GM03348 (cell line): ENCODE data around the gene PTPN6.
A peak's percentile ranks its signal among the peaks of the same experiment; 100 is the strongest.

Source experiments
- DNase-seq: peaks from one replicate; pipeline ENCODE4 v3.0.0; 2012; ENCODE audit warnings: low spot score

The PTPN6 gene

GRCh38 chr12:6923003-6923732, 28.0 kb upstream of the PTPN6 start:
- DNase-seq = no peak

DNA sequence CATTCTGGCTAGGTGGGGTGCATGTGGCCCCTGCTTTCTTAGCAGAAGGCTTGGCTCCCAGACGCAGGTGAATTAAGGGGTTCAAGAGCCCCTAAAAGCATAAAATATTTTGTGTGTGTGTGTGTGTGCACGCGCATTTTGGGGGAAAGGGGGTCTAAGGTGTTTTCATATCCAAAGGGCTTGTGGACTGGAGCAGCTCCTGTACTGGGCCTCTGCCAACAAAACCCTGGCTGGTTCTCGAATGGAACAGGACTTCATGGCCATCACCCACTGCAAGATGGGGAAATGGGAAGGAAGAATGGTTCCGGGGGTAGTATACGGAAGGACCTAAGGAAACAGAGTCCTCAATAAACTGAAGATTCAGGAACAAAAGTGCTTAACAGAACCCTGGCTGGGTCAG, 27.3 kb upstream of the PTPN6 start:
- no peak for DNase-seq

GRCh38 chr12:6925239-6925539, 26.0 kb upstream of the PTPN6 start:
- DNase-seq = no peak

DNA sequence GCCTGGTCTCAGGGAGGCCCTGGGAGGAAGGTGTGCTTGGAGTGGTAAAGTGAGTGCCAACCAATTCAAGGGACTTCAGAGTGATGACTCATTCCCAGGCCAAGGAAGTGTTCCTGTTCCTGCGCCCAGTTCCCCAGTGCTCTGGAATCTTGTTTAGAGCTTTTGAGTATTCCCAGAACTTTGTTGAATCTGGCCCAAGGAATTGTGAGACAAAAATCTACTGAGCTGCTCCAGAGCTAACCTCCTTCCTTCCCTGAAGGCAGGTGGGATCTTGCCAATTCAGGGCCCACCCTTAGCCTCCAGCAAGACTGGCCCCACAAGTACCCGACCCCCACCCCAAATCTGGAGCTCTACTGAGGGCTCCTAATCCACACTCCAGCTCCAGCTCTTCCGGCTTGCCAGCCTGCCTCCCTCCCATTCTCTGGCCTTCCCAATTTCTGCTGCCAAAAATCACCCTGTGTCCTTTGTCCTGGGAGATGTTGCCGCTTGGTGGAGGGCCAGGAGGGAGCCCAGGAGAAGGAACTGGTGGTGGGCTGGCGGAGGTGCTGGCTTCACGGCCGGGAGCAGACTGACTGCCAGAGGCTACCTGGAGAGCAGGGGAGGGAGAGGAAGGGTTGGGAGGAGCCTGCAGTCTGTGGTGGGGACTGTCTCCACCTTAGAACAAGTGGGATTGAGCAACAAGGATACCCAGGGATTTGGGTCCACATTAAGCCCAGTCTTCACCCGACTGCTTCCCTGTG, 25.4 kb upstream of the PTPN6 start:
- peak; percentile 76 for DNase-seq

DNA sequence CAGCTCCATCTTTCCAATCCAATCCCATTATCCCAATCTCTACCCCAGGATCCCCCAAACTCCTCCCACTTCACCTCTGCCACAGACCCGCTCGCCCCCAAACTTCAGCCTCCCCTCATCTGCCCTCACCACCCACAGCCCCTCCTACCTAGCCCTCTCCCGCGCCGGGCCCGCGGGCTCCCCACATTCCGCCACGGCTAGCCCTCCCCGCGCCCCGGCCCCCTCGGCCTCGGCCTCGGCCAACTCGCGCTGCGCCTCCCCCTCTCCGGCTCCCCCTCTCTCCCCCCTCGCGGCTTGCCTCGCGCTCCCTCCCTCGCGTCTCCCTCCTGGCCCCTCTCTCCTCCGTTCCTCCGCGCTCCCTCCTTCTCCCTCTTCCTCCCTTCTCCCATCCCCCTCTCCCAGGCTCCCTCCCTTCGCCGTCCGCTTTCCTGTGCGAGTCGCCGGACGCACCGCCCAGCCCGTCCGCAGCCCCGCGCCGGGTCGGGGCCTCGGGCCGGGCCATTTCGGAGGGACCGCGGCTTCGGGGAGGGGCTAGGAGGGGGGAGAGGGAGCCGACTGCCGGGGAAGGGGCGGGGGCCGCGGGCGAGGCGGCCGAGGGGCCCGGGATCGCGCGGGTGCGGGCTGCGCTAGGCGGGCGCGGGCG, 23.7 kb upstream of the PTPN6 start, which contains the start of gene ATN1:
TSS of gene ATN1 (plus strand) at position 581 of the 643 bp plus-strand sequence. CDS start 6,043 bp downstream, outside the sequence.
- DNase-seq = peak; percentile 86

DNA sequence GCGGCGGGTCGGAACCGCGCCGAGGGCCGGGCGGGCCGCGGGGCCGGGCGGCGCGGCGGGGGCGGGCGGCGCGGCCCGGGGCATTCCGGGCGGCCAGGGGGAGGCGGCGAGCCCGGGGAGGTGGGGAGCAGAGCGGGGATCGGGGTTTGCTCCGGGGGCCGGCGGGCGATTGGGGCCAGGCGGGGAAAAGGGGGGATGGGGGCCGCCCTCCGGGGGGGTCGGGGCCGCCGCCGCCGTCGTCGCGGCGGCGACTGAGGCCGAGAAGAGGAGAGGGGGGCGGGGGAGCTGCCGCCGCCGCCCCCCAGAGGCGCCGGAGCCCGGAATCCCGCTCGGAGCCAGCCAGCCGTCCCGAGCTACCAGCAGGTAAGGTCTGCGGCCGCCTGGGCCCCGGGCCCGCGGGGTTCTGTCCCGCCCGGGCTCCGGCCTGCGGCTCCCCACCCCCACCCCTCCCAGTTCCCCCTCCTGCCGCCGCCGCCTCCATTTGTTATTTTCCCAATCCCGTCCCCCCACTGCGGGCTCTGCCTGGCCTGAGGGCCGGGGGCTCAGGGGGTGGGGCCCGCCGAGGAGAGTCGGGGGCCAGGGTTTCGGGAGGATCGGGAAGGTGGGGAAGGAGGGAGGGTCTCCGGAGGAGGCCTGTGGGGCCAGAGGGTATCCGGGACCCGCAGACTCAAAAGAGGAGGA, 23.0 kb upstream of the PTPN6 start:
- peak; percentile 59 for DNase-seq

DNA sequence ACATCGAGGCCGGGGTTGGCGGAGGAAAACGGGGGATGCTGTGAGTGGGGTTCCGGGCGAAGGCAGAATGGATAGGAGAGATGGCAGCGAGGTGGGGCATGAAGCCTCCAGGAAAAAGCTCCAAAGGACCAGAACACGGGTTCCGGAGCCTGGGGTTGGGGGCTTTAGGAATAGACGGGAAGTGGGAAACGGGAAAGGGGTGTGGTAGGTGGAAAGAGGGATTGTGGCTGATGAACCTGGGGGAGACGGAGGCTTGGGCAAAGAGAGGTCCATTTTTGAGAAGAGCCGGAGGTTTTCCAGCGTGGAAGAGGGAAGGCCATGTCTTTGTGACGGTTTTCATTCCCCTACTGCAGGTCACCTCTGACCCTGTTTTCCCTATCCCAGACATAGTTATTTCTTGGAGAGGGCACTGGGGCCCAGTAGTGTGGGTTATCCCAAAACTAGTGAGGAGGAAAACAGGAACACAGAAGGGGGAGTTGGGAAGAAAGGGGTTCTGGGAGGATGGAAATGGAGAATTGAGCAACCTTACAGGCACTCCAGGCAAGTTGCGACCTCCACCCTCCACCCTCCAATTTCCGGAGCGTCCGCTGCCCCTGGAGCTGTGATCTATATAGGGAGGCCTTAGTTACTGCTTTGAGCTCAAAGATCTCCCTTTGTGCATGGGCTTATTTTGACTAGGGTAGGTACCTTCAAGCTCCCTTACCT, 22.3 kb upstream of the PTPN6 start:
- peak; percentile 8 for DNase-seq

DNA sequence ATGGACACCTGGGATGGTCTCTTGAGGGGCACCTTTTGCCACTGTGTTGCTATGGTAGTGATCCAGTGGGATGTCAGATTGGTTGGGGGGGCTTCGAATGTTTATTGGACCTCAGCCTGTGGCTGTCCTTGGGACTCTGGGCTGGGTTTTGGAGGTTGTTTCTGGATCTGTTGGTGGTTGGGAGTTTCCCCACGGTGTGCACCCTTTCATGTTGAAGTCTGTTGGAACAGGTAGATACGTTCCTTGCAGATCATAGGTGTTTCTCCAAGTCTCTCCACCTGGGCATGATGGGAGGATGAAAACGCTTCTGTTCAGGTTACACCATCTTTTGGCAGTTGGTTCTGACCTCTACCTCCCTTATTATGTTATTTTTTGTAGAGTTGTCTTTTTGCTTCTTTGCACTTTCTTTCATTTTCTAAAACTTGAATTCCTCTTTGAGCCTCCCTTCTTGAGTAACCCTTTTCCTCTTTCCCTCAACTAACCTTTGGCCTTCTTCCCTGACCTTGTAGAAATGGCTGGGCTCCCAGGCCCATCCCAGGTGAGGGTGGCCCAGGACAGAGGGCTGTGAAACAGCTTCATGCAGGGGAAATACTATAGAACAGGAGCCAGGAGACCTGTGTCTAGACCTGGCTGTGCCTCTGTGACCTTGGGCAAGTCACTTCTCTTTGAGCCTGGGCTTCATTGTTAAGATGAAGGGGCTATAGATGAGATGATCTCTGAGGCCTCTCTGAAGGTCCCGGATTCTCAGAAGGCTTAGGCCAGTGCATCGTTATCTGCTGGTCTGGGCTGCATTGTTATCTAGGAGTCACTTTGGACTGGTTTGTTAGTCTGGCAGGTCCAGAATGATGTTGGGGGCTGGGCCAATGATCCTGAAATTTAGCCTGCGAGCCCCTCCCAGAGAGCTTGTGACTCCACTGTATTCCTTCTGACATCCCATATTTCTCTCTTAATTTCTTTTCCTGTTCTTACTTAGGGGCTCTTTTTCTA, 21.4 kb upstream of the PTPN6 start:
- DNase-seq = no peak

GRCh38 chr12:6932766-6933165, 18.4 kb upstream of the PTPN6 start:
- no peak for DNase-seq

DNA sequence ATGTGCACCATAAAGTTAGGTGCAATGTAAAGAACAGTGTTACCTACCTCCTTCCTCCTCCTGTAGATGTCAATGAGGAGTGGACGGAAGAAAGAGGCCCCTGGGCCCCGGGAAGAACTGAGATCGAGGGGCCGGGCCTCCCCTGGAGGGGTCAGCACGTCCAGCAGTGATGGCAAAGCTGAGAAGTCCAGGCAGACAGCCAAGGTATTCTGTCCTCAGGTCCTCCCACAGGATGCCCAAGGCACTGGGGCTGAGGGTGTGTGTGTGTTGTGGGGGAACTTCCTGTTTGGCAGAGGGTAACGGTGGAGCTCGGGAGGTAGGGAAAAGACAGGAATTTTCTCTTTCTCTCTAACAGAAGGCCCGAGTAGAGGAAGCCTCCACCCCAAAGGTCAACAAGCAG, 17.0 kb upstream of the PTPN6 start:
- no peak for DNase-seq

DNA sequence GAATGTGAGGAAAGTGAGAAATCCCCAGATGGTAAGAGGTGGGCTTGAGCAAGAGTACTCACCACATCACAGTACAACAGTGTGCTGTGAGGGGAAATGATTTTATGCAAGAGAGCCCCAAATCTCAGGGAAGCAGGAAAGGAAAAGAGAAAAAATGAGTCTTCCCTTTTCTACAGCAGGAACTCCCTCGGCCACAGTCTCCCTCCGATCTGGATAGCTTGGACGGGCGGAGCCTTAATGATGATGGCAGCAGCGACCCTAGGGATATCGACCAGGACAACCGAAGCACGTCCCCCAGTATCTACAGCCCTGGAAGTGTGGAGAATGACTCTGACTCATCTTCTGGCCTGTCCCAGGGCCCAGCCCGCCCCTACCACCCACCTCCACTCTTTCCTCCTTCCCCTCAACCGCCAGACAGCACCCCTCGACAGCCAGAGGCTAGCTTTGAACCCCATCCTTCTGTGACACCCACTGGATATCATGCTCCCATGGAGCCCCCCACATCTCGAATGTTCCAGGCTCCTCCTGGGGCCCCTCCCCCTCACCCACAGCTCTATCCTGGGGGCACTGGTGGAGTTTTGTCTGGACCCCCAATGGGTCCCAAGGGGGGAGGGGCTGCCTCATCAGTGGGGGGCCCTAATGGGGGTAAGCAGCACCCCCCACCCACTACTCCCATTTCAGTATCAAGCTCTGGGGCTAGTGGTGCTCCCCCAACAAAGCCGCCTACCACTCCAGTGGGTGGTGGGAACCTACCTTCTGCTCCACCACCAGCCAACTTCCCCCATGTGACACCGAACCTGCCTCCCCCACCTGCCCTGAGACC, 15.6 kb upstream of the PTPN6 start:
- DNase-seq = no peak

- no peak for DNase-seq
Observed at GRCh38 chr12:6936194-6936635, 14.9 kb upstream of the PTPN6 start.

- DNase-seq = no peak
Observed at GRCh38 chr12:6936636-6937480, 14.3 kb upstream of the PTPN6 start.

GRCh38 chr12:6937481-6938352, 13.4 kb upstream of the PTPN6 start:
- DNase-seq = peak; percentile 91

- DNase-seq = no peak
Observed at GRCh38 chr12:6938353-6939190, 12.6 kb upstream of the PTPN6 start.

DNA sequence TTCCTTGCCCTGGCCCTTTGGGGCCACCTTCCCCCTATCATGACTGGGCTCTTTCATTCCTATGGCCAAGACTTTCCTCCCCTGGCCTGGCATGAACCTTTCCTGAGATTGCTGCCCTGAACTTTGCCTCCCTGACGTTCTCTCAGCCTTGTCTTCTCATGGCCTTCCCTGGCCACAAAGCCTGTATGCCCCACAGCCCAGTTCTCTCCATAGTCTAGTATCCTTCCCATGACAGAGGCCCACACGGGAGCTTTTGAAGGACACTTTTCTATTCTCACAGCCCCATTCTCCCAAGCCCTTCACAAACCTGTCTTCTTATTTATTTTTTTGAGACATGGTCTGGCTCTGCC, 12.0 kb upstream of the PTPN6 start:
- DNase-seq = no peak

GRCh38 chr12:6941267-6941666, 9.9 kb upstream of the PTPN6 start:
- DNase-seq = no peak
